Testis (tissue), 3 donors: Measurements from ENCODE around the gene INO80. TPM values are rescaled to one million over a fixed set of nuclear protein-coding genes. Genes with fewer than 3 reads are reported as not detected.

ENCODE experiments used
- DNase-seq: peaks from one replicate; pipeline ENCODE4 v3.0.0-alpha.2; 2019
- H3K27ac ChIP-seq, 2 donors: fragments of 200-600 bp; sonication (generic); one replicate each; pipeline ENCODE4 v1.5.1; 2019
- H3K27me3 ChIP-seq: fragments of 200-600 bp; sonication (generic); one replicate; pipeline ENCODE4 v1.5.1; 2019
- H3K36me3 ChIP-seq: fragments of 200-600 bp; sonication (generic); one replicate; pipeline ENCODE4 v1.5.1; 2017; ENCODE audit warnings: low read depth; ENCODE audit errors: missing control alignments
- H3K4me1 ChIP-seq: fragments of 200-600 bp; sonication (generic); one replicate; pipeline ENCODE4 v1.5.1; 2019
- H3K4me3 ChIP-seq, 2 donors: fragments of 200-600 bp; sonication (generic); one replicate each; pipeline ENCODE4 v1.5.1; 2017 to 2019
- H3K9me3 ChIP-seq: fragments of 200-600 bp; sonication (generic); one replicate; pipeline ENCODE4 v1.5.1; 2017
- POLR2A ChIP-seq: fragments of 450-650 bp; IDR thresholded peaks from one replicate; pipeline ENCODE4 v1.6.1; 2017; ENCODE audit warnings: antibody characterized with exemption, mild to moderate bottlenecking, moderate library complexity
- WGBS, 2 donors: methylation state at CpG; one replicate each; pipeline ENCODE4 v1.1.5; 2018; 5-methylcytosine and 5-hydroxymethylcytosine counted together
- intact Hi-C: fragments of 100-400 bp; cut with DNase I; formaldehyde crosslinking; loops from one replicate; pipeline ENCODE4 v1.15.1; 2023; ENCODE audit warnings: low total_unique reads
- polyA plus RNA-seq: library from polyadenylated mRNA; stranded (reverse); fragments of 350-450 nt; fragmentation: Illumina TruSeq; extraction: RNeasy Lipid Tissue Mini Kit (QIAGEN cat#74804); gene quantifications from one replicate; pipeline ENCODE4 v1.2.3, GENCODE V29; 2014; ENCODE audit warnings: low read depth, low replicate concordance; ENCODE audit not compliant: insufficient read depth
- total RNA-seq, 2 donors: library from RNA; depleted of rRNA; stranded (reverse); fragments of >200 nt; gene quantifications; one replicate each; pipeline ENCODE4 v1.2.3, GENCODE V29; 2016
- TF ChIP-seq, protein P1 (sequence below), 3 experiments: fragments of 450-650 bp in 2 of 3; fragments of 200-600 bp in 1 of 3; sonication (generic) in 1 of 3; IDR thresholded peaks; one replicate each; pipeline ENCODE4 v1.5.1; 2016 to 2019; ENCODE audit warnings: antibody characterized with exemption in 3 of 3, mild to moderate bottlenecking in 2 of 3, moderate library complexity in 1 of 3

INO80 gene
- total and polyA plus RNA-seq, 3 donors from 2014 or later, result 21.2 to 44.2 (median 43.5) TPM

DNA sequence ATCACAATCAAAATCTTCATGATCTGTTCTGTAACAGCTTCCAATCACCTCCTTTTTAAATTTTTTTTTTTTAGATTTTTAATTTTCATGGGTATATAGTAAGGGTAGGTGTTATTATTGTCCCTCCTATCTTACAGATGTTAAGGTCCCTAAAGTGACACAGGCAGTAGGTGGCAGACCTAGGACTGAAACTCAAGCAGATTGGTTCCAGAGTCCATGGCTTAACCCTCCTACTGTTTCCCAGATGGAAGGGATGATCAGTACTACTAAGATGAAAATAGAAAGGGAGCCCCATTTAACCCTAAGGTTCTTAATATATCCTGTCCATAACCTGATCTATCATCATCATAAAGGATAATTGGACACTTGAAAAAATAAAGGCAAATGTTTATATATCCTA is 105.7 kb downstream of the INO80 start:
- Histone ChIP-seq H3K27me3 (no peaks in the 10 kb centered on the region), H3K4me1 (no peaks in the 10 kb centered on the region), H3K4me3 (no peak overlapping the region), H3K9me3 (no peaks in the 10 kb centered on the region), H3K36me3 (no peaks in the 10 kb centered on the region), H3K27ac (no peak overlapping the region)
- DNase-seq, result no peak
- intact Hi-C loops, result no loop called here
- TF ChIP-seq, protein P1, sequence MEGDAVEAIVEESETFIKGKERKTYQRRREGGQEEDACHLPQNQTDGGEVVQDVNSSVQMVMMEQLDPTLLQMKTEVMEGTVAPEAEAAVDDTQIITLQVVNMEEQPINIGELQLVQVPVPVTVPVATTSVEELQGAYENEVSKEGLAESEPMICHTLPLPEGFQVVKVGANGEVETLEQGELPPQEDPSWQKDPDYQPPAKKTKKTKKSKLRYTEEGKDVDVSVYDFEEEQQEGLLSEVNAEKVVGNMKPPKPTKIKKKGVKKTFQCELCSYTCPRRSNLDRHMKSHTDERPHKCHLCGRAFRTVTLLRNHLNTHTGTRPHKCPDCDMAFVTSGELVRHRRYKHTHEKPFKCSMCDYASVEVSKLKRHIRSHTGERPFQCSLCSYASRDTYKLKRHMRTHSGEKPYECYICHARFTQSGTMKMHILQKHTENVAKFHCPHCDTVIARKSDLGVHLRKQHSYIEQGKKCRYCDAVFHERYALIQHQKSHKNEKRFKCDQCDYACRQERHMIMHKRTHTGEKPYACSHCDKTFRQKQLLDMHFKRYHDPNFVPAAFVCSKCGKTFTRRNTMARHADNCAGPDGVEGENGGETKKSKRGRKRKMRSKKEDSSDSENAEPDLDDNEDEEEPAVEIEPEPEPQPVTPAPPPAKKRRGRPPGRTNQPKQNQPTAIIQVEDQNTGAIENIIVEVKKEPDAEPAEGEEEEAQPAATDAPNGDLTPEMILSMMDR (IDR thresholded peaks at IDR 0.05), result no peak
- TF ChIP-seq POLR2A, result no peak

DNA sequence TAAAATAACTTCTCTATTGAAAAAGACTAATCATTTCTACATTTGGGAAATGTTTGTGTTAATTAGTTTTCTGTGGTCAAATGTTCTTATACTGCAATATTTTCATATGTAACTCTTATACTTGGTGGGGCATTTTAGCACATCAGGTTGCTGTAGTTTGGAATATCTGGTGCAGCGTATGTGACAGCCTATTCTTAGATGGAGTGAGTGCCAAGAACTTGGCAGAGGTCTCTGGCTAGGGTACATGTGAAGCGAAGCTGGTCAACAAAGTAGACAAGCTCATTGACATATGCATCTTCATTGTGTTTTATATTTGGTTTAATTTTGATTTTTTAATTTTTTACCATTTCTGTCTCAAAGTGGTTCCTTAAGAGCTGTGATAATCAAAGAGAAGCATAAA is 109.6 kb downstream of the INO80 start:
- WGBS, 2 donors, result 67 to 80% methylated on average over 2 of the region's 2 CpGs
- intact Hi-C loops, result no loop called here
- H3K36me3 ChIP-seq, result no peaks in the 10 kb centered on the region

DNA sequence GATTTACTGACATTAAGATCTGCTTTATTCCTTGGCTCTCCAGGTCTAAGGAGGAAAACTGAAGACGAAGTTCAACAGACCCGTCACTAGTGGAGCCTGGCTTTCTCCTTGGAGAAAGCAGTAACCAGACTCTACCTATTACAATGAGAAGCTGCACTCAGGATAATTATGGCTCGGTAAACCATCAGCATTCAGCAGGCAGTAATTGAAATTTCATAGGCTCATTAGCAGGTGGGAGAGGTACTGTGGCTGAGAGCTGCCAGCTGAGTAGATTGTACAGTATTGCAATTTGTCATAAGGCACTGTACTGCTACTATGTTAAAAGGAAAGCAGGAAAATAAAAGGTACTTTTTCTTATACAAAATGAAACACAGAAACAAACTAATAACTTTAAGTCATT is 111.6 kb downstream of the INO80 start:
- no peaks in the 10 kb centered on the region for H3K27me3 ChIP-seq
- no peak overlapping the region for H3K4me3 ChIP-seq
- no peak for TF ChIP-seq POLR2A
- TF ChIP-seq, protein P1 (IDR thresholded peaks at IDR 0.05), result no peak
- no peak overlapping the region for H3K27ac ChIP-seq
- 85 to 86% methylated on average over 3 of the region's 3 CpGs for WGBS, 2 donors
- no peak for DNase-seq
- intact Hi-C loops, result no loop called here
- H3K36me3 ChIP-seq, result no peaks in the 10 kb centered on the region
- H3K4me1 ChIP-seq, result no peaks in the 10 kb centered on the region
- no peaks in the 10 kb centered on the region for H3K9me3 ChIP-seq

More for the DNA sequence above, 109.6 kb downstream of the INO80 start:
- no peaks in the 10 kb centered on the region for H3K9me3 ChIP-seq
- no peak for DNase-seq
- no peak overlapping the region for H3K27ac ChIP-seq
- no peaks in the 10 kb centered on the region for H3K4me1 ChIP-seq
- no peaks in the 10 kb centered on the region for H3K27me3 ChIP-seq
- no peak overlapping the region for H3K4me3 ChIP-seq
- TF ChIP-seq, protein P1 (IDR thresholded peaks at IDR 0.05), result no peak
- TF ChIP-seq POLR2A, result no peak

DNA sequence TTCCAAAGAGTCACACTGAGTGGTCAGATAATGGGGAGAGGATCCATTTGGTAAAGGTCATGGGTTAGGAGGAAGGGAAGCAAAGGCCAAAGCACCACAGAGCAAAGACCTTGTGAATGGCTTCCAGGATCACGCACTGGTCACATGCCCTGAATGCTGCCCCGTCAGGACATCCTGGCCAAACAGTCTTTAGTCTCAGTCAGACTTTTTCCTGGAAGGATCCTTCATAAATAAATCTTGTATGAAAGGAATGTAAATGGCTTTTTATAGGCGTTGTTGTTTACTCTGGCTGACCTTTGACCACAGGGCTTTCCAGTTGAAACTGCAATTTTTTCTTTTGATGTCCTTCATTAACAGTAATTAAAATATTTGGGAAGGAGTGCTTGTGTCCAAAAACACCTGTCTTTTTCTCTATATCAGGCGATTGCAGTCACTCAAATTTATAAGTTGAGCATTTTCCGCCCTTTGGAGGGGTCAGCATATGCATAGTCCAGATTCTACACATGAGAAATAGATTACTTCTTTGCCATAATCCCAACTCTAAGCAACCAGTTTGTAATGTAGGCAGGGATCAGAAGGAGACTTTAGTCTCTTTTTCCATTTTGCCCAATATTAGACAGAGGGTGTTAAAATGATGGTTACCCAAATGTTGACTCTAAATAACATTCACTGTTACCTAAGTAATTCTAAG is 114.4 kb downstream of the INO80 start:
- no peak overlapping the region for H3K4me3 ChIP-seq
- no peak for TF ChIP-seq POLR2A
- TF ChIP-seq, protein P1 (IDR thresholded peaks at IDR 0.05), result no peak
- WGBS, 2 donors, result 88 to 91% methylated on average over 5 of the region's 5 CpGs
- no peaks in the 10 kb centered on the region for H3K27me3 ChIP-seq
- no peaks in the 10 kb centered on the region for H3K4me1 ChIP-seq
- intact Hi-C loops, result no loop called here
- H3K27ac ChIP-seq, result no peak overlapping the region
- no peaks in the 10 kb centered on the region for H3K9me3 ChIP-seq
- H3K36me3 ChIP-seq, result no peaks in the 10 kb centered on the region
- DNase-seq, result no peak

DNA sequence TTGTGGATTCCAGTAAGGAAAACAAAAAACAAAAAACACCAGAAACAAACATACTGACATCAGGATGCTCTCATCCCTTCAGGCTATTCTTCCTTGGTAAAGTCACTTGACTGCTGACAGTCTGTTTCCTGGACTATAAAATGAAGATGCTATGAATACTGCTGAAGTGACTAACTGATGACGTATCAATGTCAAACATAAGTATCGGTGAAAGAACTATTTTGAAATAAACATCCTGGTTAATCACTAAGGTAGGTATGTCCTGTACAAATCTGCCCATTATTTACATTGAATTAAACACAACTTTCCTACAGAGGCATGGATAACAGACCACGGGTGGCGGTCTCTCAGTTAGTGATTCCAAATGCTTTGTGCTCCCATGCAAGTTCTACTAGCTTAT is 116.9 kb downstream of the INO80 start:
- intact Hi-C loops, result no loop called here
- Histone ChIP-seq H3K36me3 (no peaks in the 10 kb centered on the region), H3K27ac (no peak overlapping the region), H3K4me1 (no peaks in the 10 kb centered on the region), H3K27me3 (no peaks in the 10 kb centered on the region), H3K9me3 (no peaks in the 10 kb centered on the region), H3K4me3 (no peak overlapping the region)
- TF ChIP-seq, protein P1 (IDR thresholded peaks at IDR 0.05), result no peak
- TF ChIP-seq POLR2A, result no peak
- no peak for DNase-seq
- 93 to 98% methylated on average over 4 of the region's 4 CpGs for WGBS, 2 donors
